Loucy (cell line): ENCODE data around the gene DLG1.

ENCODE experiments used
- EZH2phosphoT487 ChIP-seq: fragments of 200-600 bp; IDR thresholded peaks from 2 replicates; pipeline ENCODE4 v1.6.1; 2018; ENCODE audit warnings: antibody characterized with exemption, mild to moderate bottlenecking, moderate library complexity, borderline replicate concordance
- TF ChIP-seq, protein P1 (sequence below): fragments of 200-600 bp; sonication (generic); conservative IDR thresholded peaks from 2 replicates; pipeline ENCODE4 v1.5.1; 2014; ENCODE audit warnings: mild to moderate bottlenecking, antibody characterized with exemption, low read length

DNA sequence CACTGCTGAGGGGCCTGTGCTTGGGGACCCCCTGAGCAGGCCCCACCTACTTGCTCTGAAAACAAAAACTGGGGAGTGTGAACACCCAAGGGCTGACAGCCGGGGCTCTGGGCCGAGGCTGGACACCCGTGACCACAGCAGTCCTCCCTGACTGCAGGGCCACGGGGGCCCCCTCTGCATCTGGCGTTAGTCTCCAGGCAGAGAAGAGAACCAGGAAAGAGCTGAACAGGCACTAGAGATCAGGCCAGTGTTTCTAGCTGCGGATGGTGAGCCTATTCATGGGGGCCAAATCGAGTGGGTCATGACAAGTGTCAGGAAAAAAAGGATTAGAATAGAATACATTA, 285.9 kb downstream of the DLG1 start:
- TF ChIP-seq, protein P1, sequence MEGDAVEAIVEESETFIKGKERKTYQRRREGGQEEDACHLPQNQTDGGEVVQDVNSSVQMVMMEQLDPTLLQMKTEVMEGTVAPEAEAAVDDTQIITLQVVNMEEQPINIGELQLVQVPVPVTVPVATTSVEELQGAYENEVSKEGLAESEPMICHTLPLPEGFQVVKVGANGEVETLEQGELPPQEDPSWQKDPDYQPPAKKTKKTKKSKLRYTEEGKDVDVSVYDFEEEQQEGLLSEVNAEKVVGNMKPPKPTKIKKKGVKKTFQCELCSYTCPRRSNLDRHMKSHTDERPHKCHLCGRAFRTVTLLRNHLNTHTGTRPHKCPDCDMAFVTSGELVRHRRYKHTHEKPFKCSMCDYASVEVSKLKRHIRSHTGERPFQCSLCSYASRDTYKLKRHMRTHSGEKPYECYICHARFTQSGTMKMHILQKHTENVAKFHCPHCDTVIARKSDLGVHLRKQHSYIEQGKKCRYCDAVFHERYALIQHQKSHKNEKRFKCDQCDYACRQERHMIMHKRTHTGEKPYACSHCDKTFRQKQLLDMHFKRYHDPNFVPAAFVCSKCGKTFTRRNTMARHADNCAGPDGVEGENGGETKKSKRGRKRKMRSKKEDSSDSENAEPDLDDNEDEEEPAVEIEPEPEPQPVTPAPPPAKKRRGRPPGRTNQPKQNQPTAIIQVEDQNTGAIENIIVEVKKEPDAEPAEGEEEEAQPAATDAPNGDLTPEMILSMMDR: no peak
- TF ChIP-seq EZH2phosphoT487: no peak
